KOPT-K1 (cell line): ENCODE measurements around the gene SLC30A10.
"Not testable (repeated sequence)": the region's sequence is repeated elsewhere in the genome, so short reads cannot be mapped to it uniquely, and the experiment has no call there.

Experiments
- H3K27ac ChIP-seq: fragments of 200-600 bp; sonication (generic); 2 replicates; pipeline ENCODE4 v1.5.1; 2016; ENCODE audit warnings: antibody characterized with exemption, mild to moderate bottlenecking, low read depth, low read length; ENCODE audit not compliant: poor library complexity, severe bottlenecking
- H3K36me3 ChIP-seq: fragments of 200-600 bp; sonication (generic); 2 replicates; pipeline ENCODE4 v1.5.1; 2017; ENCODE audit warnings: antibody characterized with exemption, mild to moderate bottlenecking, low read length, moderate library complexity; ENCODE audit not compliant: insufficient read depth
- H3K9me3 ChIP-seq: fragments of 200-600 bp; sonication (generic); 2 replicates; pipeline ENCODE4 v1.5.1; 2017; ENCODE audit warnings: antibody characterized with exemption, low read length, mild to moderate bottlenecking; ENCODE audit not compliant: insufficient read depth, poor library complexity, severe bottlenecking

SLC30A10 gene

DNA sequence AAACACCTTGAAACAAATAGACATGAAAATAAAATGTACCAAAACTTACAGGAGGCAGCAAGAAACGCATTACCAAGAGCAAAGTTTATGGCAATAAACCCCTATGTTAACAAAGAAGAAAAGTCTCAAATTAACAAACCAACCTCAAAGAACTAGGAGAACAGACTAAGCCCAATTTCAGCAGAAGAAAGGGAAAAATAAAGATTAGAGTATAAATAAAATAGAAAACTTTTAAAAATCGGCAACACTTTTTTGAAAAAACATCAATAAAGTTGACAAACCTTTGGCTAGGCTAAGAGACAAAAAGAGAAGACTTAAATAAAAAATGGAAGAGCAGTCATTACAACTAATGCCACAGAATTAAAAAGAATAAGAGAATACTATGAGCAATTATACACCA lies 42.7 kb downstream of the SLC30A10 start:
- H3K36me3 ChIP-seq = no peaks in the 10 kb centered on the region
- no peak overlapping the region for H3K27ac ChIP-seq
- no peaks in the 10 kb centered on the region for H3K9me3 ChIP-seq

DNA sequence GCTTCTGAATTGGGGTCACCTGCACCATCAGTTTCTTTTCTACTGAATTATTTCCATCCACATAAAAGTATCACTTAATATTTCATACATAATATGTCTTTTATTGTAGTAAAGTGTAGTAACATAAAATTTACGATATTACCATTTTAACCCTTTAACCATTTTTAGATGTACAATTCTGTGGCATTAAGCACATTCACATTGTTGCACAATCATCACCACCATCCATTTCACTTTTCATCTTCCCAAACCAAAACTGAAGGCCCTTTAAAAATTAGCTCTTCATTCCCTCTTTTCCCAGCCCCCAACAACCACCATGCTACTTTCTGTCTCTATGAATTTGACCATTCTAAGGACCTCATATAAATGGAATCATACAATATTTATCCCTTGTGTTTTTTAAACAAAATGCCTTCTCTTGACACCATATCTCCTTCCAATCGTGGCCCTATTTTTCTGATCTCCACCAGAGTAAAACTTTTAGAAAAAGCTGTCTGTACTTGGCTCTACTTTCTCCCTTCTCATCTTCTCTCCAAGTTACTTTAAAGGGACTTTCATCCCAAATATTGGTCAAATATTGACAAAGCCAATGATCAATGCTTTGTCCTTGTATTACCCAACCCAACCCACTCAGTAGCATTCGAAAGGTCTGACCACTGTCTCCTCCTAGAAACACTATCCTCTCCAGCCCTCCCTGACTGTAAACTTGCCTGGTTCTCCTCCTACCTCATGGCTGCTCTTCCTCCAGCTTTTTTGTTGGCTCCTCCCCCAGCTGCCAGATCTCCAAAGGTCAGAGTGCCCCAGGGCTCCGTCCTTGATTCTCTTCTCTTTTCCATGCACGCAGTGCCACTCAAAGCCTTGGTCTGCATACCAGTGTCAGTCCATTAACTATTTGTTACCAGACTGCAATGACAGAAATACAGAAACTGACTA lies 44.7 kb downstream of the SLC30A10 start:
- no peak overlapping the region for H3K27ac ChIP-seq

DNA sequence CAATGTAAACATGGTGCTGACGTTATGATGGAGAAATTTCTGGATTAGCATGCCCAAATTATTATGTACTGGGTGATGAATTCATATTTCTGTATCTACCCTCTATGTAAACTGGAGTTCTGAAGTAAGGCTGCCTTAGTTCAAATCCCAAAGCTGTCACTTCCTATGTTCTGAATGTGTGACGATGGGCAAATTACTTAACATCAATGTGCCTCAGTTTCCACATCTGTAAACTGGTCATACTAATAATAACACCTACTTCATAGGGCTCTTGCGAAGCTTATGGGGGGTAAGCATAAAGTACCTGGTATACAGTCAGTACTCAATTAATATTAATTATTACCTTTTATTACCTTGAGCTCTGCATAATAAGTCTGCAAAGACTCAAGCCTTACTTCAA lies 45.6 kb downstream of the SLC30A10 start:
- Histone ChIP-seq H3K9me3 (no peaks in the 10 kb centered on the region), H3K27ac (no peak overlapping the region), H3K36me3 (no peaks in the 10 kb centered on the region)

More for the DNA sequence above, 44.7 kb downstream of the SLC30A10 start:
- no peaks in the 10 kb centered on the region for H3K36me3 ChIP-seq
- no peaks in the 10 kb centered on the region for H3K9me3 ChIP-seq

DNA sequence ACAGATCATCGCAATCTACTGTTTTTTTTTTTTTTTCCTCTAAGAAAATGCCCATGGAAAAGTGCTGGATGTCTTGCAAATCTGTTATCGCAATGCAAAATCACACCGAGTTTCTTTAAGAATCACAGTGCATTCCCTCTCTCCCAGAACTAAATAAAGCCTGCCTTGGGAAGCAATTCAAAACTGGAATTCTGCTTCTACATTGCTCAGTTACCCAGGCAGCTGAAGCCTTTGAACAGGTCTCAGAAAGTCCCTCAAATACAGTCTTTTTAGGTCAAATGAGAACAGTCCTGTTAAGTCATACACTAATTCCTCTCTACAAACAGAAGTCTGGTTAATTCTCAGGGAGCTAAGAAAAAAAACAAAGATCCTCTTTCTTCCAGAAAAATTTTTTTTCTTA lies 46.3 kb downstream of the SLC30A10 start:
- Histone ChIP-seq H3K36me3 (no peaks in the 10 kb centered on the region), H3K9me3 (no peaks in the 10 kb centered on the region), H3K27ac (no peak overlapping the region)

DNA sequence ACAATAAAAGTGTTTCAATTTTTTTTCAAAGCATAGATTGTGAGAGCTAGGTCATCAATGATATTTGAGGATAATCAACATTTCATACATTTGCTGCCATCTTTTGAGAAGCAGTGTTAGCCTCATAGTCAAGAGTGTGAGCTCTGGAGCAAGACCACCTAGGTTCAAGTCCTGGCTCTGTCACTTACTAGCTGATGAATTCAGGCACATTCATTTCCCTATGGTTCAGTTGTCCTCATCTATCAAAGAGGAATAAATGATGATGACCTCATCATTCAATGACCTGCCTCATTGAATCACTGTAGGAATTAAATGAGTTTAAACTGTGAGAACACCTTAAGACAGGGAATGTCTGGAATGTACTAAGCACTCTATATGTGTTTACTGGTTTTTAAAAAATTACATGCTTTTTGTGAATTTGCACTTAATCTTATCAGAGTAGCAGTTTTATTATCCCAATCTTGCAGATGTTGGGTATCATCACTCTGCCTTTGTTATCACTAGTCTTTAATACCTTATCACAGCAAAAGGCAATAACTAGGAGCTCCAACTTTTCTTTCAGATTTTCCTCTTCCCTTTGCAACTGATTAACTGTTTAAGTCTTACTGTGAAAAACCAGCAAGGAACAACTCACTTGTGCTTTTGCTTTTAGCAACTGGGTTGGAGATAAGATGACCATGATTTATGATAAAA lies 47.4 kb downstream of the SLC30A10 start:
- H3K36me3 ChIP-seq = no peaks in the 10 kb centered on the region
- no peaks in the 10 kb centered on the region for H3K9me3 ChIP-seq
- H3K27ac ChIP-seq = no peak overlapping the region

DNA sequence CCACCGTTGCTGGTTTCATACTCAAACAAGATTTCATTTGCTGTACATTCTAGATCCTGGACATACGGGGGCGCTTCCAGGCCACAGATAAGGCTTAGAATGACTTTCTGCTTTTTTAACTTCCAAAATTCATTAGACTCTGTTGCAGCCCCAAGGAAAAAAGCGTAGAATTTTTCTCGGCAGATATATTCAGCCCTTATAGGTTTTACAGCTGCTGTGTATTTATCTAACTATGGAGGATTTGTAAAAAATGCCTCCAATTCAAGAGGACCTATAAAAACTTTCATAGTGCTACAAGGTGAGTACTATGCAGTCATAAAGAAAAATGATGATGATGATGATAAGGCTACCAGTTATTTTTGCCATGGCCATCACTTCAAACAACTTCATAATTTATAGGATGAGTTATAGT lies 51.6 kb downstream of the SLC30A10 start:
- H3K9me3 ChIP-seq = no peaks in the 10 kb centered on the region
- no peaks in the 10 kb centered on the region for H3K36me3 ChIP-seq
- H3K27ac ChIP-seq = no peak overlapping the region

DNA sequence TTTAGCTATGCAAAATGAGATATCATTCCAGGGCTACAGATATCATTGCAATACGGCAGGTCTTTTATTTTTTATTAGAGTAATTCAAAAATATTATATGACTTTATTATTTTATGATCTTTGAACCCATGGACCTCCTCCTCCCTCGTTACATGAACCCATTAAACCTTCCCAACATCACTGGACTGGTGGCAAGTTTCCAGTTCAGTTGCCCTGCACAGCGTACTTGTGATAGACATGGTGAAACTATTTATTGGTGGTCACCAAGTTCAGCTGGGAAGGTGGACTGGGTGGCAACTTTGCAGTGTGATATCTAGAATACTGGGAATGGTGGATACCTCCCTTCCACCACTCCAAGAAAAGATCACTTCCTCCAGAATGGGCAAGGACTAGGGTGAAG lies 52.5 kb downstream of the SLC30A10 start:
- no peaks in the 10 kb centered on the region for H3K36me3 ChIP-seq
- no peaks in the 10 kb centered on the region for H3K9me3 ChIP-seq
- H3K27ac ChIP-seq = no peak overlapping the region

DNA sequence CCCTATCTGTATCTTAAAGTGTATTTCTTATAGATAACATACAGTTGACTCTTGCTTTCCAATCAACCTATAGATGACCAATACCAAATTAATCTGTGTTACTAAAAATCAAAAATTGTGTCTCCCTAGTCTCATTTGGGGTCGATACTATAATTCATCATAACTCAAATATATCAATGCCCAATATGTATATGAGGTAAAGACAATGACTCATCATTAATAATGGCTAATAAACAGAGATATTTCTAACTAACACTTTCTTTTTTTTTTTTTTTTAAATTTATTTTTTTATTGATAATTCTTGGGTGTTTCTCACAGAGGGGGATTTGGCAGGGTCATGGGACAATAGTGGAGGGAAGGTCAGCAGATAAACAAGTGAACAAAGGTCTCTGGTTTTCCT lies 55.8 kb downstream of the SLC30A10 start:
- not testable (repeated sequence) for H3K9me3 ChIP-seq, H3K27ac ChIP-seq, H3K36me3 ChIP-seq

DNA sequence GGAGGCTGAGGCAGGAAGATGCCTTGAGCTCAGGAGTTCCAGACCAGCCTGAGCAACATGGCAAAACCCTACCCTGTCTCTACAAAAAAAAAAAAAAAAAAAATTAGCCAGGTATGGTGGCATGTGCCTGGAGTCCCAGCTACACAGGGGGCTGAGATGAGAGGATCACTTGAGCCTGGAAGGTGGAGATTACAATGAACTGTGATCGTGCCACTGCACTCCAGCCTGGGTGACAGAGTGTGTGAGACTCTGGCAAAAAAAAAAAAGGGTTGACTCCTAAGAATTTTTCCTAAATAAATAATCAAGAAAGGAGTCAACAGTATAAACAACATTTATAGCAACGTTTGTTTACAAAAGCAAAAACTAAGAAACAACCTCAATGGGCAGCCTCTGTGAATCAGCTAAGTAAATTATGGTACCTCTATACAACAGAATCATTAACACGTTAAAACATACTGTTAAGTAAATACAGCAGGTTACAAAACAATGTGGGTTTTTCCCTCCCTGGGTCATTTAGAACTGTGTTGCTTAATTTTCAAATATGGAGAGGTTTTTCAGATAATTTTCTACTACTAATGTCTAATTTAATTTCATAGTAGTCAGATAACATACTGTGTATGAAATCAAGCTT lies 56.8 kb downstream of the SLC30A10 start:
- H3K36me3 ChIP-seq = no peaks in the 10 kb centered on the region
- no peaks in the 10 kb centered on the region for H3K9me3 ChIP-seq
- no peak overlapping the region for H3K27ac ChIP-seq

DNA sequence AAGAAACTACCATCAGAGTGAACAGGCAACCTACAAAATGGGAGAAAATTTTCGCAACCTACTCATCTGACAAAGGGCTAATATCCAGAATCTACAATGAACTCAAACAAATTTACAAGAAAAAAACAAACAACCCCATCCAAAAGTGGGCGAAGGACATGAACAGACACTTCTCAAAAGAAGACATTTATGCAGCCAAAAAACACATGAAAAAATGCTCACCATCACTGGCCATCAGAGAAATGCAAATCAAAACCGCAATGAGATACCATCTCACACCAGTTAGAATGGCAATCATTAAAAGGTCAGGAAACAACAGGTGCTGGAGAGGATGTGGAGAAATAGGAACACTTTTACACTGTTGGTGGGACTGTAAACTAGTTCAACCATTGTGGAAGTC lies 59.7 kb downstream of the SLC30A10 start:
- H3K36me3 ChIP-seq, H3K9me3 ChIP-seq, H3K27ac ChIP-seq: not testable (repeated sequence)
